GM11168 (cell line): ENCODE measurements around the gene SPO11.
"Not testable (repeated sequence)": the region's sequence is repeated elsewhere in the genome, so short reads cannot be mapped to it uniquely, and the experiment has no call there.

Experiments used
- in situ Hi-C: fragments of 300-500 bp; cut with MboI; formaldehyde crosslinking; loops from one replicate; pipeline ENCODE4 v1.12.0; 2022; ENCODE audit warnings: low sequenced_read_pairs; ENCODE audit not compliant: unreplicated experiment

SPO11 gene

DNA sequence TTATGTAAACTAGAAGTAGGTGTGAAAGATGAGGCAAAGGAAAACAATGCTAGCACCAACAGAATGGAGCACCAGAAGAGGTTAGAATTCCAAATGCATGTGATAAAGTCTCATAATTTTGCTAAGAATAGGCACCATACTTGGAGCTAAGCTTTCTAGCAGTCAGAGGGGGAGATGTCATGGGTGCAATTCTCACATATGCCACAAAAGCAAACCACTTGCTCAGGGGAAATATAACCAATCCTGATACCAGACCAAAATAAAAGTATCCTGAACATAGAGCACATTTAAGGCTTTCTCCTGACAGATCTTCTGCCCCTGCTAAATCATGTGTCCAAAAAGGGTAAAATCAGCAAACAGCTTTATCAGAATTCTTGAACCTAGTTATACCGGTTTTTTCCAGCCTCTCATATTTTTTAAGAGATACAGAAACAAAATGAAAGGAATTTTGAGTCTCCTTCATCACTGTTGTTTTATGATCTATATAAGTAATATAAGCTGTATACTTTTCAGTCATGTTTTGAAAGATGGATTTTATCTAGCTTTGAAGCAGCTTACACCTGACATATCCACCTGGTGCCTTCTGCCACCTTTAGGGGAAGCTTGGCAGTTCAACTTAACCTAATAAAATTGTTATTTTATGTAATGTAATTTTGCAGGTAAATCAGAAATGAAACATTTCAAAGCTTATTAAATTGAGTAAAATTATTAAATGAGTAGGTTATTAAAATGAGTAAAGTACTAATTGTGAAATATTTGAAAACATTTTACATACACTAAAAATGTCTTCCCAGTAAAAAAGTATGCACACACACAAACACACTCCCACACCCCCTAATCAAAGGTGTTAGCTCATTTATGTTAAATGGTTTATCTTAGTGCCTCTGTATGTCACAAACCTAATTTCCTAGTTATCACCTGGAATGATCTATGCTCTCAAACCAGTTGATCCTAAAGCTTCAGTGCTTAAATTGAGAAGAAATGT, 2.8 kb downstream of the SPO11 start:
- in situ Hi-C loops: loop anchor here (5.0 kb wide), 1 partner anchor 250 kb away; no protein-coding TSS in a partner anchor

DNA sequence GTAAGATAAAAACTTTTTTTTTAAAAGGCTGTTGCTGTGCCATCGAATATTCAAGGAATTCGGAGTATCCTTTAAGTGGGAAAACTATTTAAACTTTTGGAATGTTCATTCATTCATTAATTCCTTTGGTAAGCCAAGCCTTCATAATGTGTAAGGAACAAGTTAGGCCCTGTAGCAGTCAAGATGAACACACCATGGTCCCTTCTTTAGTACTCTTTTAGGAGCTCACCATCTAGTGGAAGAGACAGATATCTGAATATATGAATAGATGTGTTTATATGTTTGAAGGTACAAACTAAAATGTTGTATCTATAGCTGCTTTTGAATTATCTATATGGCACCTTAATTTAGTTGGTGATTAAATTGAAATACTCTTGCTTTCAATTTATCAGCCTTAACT, 5.8 kb downstream of the SPO11 start:
- in situ Hi-C loops: no loop called here

DNA sequence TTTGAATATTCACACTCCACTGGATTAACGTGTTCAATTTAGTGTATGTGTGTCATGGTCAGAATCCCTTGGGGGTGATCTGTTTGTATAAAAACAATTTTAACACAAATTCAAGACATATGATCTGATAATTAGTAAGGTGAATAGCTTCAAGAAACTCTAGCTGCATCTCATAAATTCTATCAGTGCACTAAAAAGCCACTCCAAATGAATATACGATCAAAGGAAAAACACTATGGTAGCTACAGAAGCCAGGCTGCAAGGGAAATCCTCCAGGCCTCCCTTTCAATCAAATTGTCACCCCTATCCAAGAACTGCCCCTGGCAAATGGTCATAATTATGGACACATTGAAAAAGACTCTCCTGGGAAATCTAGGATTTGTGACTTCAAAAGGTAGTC, 12.1 kb downstream of the SPO11 start:
- in situ Hi-C loops: no loop called here

DNA sequence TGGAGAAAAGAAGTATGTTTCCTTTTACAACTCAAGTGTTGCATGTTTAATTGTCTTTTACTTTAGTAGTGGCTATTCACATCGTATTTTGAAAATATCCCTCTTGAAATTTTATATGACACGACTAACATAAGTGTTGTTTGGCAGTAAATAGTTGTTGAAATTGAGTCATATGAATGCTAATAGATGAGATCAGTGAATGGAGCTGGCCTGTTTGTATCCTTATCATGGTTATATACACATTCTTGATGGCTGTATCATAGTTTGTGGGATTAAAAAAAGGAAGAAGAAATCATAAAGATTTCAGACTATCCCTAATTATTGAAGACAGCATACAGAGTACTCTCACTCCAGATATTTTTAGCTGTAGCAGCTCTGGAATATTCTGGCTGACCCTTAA, 13.2 kb downstream of the SPO11 start:
- in situ Hi-C loops: no loop called here

DNA sequence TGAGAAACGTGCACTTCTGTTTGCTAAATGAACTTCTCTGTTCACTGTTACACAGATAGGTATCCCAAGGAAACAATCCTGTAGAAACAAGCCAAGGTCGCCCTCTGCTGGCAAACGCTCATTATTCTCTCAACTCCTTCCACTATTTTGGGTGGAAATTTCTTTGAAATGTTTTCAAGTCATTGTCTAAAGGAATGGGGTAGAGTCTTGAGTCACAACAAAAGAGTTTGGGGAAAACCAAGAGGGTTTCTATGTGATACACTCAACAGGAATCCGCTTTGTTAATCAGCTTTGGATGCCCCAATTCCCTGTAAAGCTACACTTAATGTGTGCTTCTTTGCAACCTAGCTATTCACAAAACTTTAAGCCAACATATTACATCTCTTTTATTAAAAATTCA, 16.9 kb downstream of the SPO11 start:
- in situ Hi-C loops: no loop called here

DNA sequence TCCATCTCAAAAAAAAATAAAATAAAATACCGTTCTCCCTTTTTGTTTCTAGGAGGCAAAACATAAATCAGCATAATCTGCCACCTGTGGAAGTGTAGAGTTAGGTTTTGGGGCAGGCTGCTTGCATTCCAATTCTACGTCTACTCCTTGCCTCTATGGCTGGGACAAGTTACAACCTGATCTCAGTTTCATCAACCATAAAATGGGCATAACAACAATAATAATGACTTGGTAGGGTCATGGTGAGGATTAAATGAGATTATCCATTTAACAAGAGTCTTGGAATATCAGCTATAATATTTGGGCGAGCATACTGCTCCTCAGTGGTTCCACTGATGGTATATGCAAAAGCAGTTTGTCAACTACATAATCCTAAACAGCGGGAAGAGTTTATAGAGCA, 17.8 kb downstream of the SPO11 start:
- in situ Hi-C loops: no loop called here

DNA sequence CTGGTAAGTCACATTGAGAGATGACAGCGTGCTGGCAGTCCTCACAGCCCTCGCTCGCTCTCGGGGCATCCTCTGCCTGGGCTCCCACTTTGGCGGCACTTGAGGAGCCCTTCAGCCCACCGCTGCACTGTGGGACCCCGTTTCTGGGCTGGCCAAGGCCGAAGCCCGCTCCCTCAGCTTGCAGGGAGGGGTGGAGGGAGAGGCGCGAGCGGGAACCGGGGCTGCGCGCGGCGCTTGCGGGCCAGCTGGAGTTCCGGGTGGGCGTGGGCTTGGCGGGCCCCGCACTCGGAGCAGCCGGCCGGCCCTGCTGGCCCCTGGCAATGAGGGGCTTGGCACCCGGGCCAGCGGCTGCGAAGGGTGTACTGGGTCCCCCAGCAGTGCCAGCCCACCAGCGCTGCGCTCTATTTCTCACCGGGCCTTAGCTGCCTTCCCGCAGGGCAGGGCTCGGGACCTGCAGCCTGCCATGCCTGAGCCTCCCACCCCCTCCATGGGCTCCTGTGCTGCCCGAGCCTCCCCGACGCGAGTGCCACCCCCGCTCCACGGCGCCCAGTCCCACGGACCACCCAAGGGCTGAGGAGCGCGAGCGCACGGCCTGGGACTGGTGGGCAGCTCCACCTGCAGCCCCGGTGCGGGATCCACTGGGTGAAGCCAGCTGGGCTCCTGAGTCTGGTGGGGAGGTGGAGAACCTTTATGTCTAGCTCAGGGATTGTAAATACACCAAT, 18.8 kb downstream of the SPO11 start:
- in situ Hi-C loops: not testable (repeated sequence)

DNA sequence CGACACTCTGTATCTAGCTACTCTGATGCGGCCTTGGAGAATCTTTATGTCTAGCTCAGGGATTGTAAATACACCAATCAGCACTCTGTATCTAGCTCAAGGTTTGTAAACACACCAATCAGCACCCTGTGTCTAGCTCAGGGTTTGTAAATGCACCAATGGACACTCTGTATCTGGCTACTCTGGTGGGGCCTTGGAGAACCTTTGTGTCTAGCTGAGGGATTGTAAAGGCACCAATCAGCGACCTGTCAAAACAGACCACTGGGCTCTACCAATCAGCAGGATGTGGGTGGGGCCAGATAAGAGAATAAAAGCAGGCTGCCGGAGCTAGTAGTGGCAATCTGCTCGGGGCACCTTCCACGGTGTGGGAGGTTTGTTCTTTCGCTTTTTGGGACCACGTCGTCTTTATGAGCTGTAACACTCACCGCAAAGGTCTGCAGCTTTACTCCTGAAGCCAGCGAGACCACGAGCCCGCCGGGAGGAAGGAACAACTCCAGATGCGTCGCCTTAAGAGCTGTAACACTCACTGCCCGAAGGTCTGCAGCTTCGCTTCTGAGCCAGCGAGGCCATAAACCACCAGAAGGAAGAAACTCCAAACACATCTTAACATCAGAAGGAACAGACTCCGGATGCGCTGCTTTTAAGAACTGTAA, 19.4 kb downstream of the SPO11 start:
- in situ Hi-C loops: not testable (repeated sequence)

DNA sequence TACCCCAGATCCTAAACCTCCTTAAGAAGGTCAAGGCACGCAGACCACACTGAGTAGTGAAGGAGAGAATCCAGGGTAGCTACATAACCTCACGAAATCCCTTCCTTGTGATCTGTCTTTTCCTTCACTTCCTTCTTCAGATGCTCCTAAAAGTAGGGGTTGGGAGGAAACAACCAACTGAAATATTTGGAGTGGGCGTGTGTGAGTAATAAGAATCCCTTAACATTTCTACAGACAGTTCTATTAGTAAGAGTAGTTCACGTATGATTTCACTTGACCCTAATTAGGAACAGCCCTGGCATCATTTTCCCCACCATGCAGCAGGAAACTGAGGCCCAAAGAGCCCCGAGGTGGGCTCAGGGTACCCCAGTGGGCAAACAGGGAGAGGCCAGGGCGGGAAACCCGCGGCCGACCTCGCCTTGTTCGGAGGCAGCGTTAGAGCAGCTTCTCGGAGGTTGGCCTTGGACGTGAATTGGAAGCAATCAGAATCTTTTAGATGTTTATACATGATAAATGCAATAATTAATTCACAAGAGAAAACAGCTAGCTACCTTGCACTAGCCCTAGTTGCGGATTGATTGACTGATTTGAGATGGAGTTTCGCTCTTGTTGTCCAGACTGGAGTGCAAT, 20.6 kb downstream of the SPO11 start:
- in situ Hi-C loops: loop anchor here (25.0 kb wide), 1 partner anchor 862 kb away; no protein-coding TSS in a partner anchor

DNA sequence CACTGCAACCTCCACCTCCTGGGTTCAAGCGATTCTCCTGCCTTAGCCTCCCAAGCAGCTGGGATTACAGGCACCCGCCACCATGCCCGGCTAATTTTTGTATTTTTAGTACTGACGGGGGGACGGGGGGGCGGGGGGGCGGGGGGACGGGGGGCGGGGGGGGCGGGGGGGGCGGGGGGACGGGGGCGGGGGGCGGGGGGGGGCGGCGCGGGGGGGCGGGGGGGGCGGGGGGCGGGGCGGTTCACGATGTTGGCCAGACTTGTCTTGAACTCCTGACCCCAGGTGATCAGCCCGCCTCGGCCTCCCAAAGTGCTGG, 21.1 kb downstream of the SPO11 start:
- in situ Hi-C loops: loop anchor here (25.0 kb wide), 1 partner anchor 862 kb away; no protein-coding TSS in a partner anchor

DNA sequence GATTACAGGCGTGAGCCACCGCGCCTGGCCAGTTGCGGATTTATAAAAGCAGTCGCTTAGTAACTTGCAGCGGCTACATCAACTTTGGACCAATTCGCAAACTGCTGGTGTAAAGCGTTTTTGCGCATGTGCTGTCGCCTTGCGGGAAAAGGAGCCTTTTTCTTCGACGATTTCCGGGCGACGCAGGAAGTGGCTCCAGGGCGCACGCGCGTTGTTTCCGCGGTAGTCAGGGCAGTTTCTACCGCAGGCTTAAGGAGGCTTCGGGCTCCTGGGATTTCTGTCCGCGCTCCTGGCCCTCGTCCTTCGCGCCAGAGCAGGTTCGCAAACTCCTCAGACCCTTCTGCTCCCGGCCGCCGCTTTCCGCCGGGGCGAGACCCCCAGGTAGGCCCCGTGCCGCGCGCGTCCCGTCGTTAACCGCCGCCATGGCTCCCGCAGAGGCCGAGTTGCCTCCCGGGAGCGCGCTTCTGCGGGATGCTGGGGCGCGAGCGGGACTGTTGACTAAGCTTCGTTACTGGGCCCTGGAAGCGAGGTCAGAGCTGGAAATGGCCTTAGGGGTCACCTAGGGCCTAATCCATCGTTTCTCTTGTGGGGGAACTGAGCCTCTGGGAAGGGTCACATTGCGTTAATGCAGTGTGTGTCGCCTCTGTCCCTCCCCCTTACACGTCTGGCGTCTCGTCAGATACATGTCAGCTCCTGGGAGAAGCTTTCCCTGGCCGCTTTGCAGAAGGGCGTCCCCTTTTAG, 21.6 kb downstream of the SPO11 start, which contains the start of gene RAE1:
Gene RAE1, plus strand, starts transcription at position 214 of the 742 bp plus-strand sequence. CDS start 2,784 bp downstream, outside the sequence.
- in situ Hi-C loops: loop anchor here (25.0 kb wide), 1 partner anchor 861 kb away; no protein-coding TSS in a partner anchor

DNA sequence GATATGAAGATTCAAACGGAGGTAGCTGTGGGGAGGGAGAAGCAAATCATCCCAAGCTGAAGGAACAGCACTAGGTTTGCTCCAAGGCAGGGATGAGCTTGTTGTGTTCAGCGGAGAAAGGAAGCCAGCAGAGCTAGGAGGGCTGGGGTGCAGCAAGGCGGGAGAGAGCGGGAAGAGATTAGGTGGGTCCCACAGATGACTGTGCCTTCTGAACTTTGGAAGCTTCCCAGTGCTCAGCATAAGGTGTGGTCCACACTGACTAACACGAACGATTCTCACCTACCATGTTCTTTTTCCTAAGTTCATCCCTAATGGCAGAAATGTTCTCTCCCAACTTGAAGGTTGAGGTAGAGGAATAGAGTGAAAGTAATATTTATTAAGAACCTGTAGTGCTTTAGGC, 22.7 kb downstream of the SPO11 start:
- in situ Hi-C loops: loop anchor here (25.0 kb wide), 1 partner anchor 860 kb away; no protein-coding TSS in a partner anchor

DNA sequence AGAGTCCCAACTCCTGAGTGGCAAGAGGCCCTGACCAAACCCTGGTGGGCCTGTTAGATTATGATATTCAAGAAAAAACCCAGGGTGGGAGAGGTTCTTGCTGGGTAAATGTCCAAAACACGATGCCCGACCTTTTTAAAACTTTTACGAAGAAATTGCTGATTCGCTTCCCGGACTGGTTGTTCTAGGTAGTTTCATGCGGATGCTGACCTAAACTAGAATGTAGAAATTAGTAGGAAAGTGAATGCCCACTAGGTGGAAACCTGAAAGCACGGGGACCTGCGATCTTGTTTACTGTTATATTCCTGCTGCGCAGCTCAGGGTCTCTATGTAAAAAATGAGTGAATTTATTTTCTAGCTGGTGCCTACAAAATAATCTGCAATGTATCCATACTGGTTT, 23.7 kb downstream of the SPO11 start:
- in situ Hi-C loops: loop anchor here (25.0 kb wide), 1 partner anchor 859 kb away; no protein-coding TSS in a partner anchor

DNA sequence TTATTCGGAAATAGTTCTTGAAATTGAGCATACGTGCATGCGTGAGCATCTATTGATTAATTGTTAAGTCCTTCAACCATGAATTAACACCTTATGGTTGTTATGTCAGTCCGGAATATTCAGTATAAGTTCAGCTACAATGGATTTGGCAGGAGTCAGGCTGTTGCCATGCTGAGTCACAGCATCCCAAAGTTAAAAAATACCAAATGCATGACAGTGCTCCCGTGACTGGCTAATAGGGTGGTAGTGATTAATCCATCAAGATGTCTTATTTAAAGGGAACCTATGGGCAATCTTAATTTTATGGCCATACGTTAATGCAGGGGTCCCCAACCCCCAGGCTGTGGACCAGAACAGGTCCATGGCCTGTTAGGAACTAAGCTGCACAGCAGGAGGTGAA, 31.9 kb downstream of the SPO11 start:
- in situ Hi-C loops: loop anchor here (25.0 kb wide), 1 partner anchor 851 kb away; no protein-coding TSS in a partner anchor

DNA sequence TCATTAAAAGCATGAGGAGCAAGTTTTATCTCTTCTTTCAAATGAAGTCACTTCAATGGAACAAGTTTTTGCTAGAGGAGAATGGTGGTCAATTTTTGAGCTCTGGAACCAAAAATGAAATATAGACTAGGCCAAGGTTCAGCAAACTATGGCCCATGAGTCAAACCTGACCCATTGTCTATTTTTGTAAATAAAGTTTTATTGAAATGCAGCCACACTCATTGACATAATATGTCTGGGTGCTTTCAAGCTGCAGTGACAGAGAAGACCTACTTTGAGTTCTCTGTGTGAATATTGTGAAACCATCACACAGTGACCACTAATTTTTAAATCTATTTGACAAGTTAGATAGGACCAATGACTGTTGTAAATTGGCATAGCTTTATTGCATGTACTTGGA, 34.8 kb downstream of the SPO11 start:
- in situ Hi-C loops: loop anchor here (25.0 kb wide), 1 partner anchor 848 kb away; no protein-coding TSS in a partner anchor

DNA sequence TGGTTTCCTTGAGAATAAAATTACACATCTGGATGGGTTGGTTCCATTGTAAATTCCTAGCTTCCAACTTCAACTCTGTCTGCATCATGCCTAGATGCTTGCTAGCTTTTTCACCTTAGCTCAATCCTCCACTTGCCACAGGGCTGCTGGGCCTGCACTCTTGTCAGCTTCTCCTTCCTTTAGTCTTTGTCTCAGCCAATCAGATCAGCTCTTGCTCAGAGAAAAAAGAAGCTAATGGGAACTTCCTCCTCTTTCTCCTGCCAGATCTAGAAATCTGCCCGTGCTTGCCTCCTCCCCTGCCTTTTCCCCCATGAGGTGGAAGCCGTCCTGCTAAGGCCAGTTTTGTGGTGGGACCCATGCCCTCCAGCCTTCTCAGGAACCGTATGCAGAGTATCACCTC, 40.0 kb downstream of the SPO11 start:
- in situ Hi-C loops: loop anchor here (25.0 kb wide), 1 partner anchor 843 kb away; no protein-coding TSS in a partner anchor

DNA sequence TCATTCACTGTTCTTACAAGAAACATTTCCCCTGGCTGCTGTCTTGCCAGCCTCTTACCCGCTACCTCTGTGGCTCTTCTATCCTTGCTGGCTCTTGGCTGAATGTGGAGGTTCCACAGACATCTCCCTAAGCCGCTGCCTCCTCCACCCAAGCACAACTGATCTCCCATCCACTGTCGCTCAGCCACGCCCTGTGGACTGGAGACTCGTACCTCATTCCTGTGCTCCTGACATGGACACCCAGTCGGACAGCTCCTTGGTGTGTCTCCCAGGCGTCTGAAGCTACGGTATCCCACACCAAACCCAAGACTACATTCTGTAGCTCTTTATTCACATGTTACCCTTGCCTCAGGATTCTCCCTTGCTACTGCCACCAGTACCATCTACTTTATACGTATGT, 40.7 kb downstream of the SPO11 start:
- in situ Hi-C loops: loop anchor here (25.0 kb wide), 1 partner anchor 842 kb away; no protein-coding TSS in a partner anchor

DNA sequence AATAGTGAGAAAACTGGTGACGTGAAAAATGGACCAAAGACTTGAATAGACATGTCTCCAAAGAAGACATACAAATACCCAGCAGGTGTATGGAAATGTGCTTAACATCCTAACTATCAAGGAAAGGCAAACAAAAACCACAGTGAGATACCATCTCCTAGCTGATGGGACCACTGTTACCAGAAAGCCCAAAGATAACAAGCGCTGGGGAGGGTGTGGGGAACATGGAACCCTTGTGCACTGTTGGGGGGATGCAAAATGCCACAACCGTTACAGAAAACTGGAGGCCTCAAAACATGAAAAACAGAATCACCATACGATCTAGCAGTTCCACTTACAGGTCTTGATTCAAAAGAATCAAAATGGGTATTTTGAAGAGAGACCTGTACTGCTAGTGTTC, 41.8 kb downstream of the SPO11 start:
- in situ Hi-C loops: loop anchor here (25.0 kb wide), 1 partner anchor 841 kb away; no protein-coding TSS in a partner anchor

DNA sequence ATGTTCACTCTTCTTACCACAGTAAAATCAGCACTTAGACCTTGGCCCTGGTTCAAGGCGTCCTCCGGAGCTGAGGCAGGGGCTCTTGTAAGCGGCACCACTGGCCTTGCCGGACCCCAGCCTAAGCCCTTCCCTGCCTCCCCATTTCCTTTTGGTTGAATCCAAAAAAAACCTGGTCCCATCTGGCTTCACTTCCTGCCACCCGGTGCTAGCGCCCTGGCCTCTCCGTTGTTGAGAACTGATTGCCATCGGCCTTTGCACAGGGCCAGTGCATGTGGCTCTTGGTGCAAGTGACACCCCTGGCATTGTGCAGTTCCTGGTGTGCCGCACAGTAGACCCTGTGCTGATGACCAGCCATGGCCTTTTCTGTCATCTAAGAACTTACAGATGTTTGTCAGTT, 42.6 kb downstream of the SPO11 start:
- in situ Hi-C loops: loop anchor here (25.0 kb wide), 1 partner anchor 840 kb away; no protein-coding TSS in a partner anchor
